Smooth muscle cell of the brain vasculature (primary cell): ENCODE data around the gene PCARE.
"Not testable (repeated sequence)": the region's sequence is repeated elsewhere in the genome, so short reads cannot be mapped to it uniquely, and the experiment has no call there.

ENCODE experiments used
- DNase-seq: peaks from one replicate; pipeline ENCODE4 v3.0.0-alpha.2; 2012; ENCODE audit warnings: low read depth, low spot score

Gene PCARE

DNA sequence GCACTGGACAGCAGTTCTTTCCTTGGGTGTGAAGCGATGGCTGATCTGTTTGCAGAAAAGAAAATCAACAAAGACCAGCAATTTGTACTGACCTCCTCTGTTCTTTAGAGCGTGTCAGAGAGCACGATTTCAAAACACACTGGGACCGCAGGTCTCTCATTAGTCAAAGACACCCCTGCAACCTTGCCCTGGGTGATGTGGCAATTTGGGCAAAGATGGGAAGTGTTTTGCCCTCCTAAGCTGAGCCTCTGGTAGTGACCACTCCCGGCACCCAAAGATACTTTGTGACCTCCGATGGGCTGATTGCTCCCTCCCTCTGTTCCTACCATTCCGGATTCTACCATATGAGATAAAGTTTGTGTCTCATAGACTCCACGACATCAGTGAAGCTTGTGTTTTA lies 22.6 kb upstream of the PCARE start:
- DNase-seq: no peak

GRCh38 chr2:29090311-29090710 lies 16.0 kb upstream of the PCARE start:
- DNase-seq: not testable (repeated sequence)

- DNase-seq: no peak
Observed at GRCh38 chr2:29084554-29084953, 10.2 kb upstream of the PCARE start.

GRCh38 chr2:29082804-29083495 lies 8.6 kb upstream of the PCARE start:
- DNase-seq: no peak

- no peak for DNase-seq
Observed at GRCh38 chr2:29080886-29081743, 6.8 kb upstream of the PCARE start.

- no peak for DNase-seq
Observed at GRCh38 chr2:29079887-29080286, 5.6 kb upstream of the PCARE start.

DNA sequence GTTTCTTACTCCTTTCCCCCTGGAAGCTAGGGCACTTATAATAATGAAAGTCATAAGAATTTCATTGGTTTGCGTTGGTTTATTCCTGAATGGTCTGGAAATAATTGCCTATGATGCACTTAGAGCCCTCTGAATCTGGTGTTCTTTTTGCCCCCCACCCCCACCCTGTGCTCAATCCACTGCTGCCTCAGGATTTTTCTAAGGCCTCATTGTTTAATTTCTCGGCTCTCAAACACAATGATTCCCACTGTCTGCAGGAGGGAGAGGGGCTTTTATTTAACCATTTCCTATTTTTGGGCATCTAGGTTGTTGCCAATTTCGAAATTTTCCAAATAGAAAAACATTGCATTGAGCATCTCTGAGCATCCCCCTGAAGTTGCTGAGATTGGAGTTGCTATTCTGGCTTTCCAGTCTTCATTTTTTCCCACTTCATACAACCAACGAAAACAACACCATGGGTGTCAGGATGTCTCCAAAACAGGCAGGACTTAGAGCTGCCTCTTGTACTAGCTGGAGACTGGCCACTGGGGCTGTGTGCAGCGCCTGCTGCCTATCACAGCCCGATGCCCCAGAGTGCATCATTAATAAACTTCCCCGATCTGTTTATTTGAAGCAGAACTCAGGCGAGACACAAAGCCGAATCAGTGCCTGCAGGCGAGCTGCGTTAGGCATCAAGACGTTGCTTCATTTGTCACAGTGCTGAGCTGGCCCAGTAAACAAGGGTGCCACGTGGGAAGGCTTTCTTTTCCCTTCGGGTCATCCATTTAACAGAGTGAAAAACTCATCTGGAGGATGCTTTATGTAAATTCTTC lies 1.8 kb upstream of the PCARE start:
- no peak for DNase-seq

- DNase-seq: no peak
Observed at GRCh38 chr2:29073933-29074332, 390 bp downstream of the PCARE start.

DNA sequence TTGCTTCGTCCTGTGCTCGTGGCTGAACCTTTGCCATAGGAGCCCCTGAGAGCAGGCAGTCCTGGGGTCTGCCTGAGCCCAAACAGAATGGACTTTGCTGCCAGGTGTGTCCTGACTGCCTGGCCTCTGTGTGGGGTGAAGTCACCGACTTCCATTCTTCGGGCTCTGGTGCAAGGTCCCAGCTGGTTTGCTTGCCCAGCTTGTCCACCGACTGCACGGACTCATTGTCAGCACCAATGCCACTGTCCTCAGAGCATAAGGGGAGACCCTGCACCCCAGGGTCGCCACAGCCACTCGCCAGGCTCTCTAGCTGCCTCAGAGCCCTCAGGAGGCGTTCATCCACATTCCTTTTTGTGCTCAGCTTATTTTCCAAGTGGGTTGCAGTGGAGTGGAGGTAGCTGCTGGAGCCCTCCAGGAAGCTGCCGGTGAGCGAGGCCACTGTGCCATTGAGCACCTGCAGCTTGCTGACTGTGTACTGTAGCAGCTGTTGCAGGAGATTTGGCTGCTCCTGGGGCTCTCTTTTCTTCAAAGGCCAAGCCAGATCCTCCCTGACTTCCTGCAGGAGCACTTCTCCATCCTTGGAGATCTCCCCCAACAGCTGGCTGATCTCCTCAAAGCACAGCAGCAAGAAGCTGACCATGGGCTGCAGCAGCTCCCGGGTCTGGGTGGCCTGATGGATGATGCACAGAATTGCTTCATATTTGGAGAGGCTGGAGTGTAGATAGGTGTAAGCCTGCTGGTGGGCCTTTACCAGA lies 1.2 kb downstream of the PCARE start:
- no peak for DNase-seq

- no peak for DNase-seq
Observed at GRCh38 chr2:29072251-29072650, 2.1 kb downstream of the PCARE start.

GRCh38 chr2:29071032-29071975 lies 3.0 kb downstream of the PCARE start:
- no peak for DNase-seq

DNA sequence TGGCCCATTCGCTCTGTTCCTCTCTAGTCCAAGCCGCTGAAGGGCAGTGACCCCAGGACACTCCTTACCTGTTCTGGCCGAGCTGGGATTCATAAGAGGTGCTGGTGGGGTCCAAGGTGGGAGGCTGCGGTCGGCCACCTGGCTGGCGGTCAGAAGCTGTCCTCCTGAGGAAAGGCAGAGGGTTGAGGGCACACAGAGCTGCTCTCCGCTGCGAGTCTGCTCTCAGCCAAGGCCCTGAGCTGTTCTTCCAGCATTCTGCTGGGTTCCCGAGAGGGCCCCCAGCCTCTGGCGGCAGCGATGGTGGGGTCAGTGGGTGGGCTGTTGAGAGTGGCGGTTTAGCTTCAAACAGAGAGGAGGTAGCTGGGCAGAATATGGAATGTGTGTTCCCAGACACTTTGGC lies 3.8 kb downstream of the PCARE start:
- DNase-seq: no peak

DNA sequence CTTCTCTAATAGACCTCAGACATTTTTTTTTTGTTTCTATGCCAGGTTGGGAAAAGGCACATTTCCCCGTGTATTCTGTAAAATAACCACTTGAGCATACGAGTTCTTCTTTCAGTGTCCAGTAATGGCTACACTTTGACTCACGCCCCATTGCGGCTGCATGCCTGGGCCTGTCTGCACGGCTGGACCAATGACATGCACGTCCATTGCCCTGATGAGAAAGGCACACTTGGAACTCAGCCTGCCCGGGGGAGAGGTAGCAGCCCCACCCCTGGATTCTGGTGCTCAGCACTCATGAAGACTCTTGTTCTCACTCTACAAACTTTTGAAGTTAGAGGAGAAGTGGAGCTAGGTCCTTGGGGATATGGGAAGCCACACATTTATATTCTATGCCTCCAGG lies 5.8 kb downstream of the PCARE start:
- DNase-seq: no peak

DNA sequence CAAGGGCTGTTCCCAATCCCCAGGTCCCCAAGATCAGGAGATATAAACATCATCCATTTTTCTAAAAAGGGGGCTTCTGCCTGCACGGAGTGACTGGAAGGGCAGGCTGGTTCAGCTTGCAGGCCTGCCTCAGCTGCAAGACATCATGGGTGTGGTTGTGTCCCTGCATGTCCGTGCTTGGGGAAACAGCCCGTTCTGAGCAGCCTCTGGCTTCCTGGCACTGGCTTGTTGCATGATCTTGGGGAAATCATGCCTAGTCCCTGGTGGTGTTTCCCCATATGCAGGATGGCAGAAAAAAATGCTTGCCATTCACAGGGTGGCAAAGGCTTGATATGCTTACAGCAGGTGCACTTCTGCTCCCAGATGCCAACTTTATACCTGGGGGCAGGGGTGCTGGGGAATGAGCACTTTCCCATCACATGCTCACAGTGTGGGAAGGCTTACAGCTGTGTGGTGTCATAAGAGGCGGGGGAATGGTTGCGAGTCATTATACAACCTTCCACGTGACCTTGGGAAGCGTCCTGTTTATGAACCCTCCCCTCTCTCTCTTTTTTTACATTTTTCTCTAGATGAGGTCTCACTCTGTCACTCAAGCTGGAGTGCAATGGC lies 7.2 kb downstream of the PCARE start:
- DNase-seq: no peak

GRCh38 chr2:29066271-29066860 lies 8.0 kb downstream of the PCARE start:
- DNase-seq: no peak

- DNase-seq: no peak
Observed at GRCh38 chr2:29065068-29065811, 9.1 kb downstream of the PCARE start.

DNA sequence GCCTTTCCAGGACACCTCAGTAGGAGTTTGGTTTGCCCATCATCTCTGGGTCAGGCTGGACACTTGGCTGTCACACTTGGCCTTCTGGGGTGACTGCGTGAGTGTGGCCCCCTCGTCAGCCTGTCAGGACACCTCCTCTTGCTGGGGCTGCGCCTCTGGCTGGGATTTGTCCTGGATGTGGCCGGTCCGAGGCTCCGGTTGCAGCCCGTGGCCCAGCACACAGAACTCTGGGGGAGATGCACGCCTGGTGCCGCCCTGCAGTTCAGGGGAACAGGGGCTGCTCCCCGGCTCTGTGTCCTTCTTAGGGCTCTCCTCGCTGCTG lies 9.6 kb downstream of the PCARE start:
- DNase-seq: no peak

DNA sequence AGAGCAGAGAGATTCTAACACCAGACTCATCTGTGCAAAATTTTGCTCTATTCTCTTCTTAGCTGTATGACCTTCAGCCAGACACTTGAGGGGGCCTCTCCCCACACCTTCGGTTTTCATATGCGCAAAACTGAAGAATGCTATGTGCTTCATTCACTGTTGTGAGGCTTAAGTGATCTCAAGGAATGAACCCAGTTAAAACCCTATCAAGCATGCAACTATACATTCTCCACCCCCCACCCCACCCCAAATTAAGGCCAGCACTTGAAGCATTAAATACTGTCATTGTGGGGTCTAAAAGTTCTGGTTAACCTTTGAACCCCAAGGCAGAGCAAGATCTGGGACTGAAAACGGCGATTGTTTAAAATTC lies 10.0 kb downstream of the PCARE start:
- no peak for DNase-seq
